Measurements from ENCODE around the gene KICS2.
"Not testable (repeated sequence)": the region's sequence is repeated elsewhere in the genome, so short reads cannot be mapped to it uniquely, and the experiment has no call there.

Gene KICS2

GRCh38 chr12:64216239-64216638, 5.9 kb downstream of the KICS2 start:
- DNase-seq (ENCODE audit: low read depth), result no peak

GRCh38 chr12:64212119-64212746, 9.9 kb downstream of the KICS2 start:
- no peak for DNase-seq (ENCODE audit: low read depth)

GRCh38 chr12:64207453-64207852, 14.6 kb downstream of the KICS2 start:
- no peak for DNase-seq (ENCODE audit: low read depth)

GRCh38 chr12:64205542-64205941, 16.6 kb downstream of the KICS2 start:
- no peak for DNase-seq (ENCODE audit: low read depth)

- DNase-seq (ENCODE audit: low read depth), result no peak
These were observed 18.3 kb downstream of the KICS2 start for GRCh38 chr12:64203775-64204174.

GRCh38 chr12:64203036-64203435, 19.1 kb downstream of the KICS2 start:
- no peak for DNase-seq (ENCODE audit: low read depth)

- not testable (repeated sequence) for DNase-seq (ENCODE audit: low read depth)
These were observed 26.3 kb downstream of the KICS2 start for GRCh38 chr12:64195841-64196240.

- no peak for DNase-seq (ENCODE audit: low read depth)
These were observed 27.6 kb downstream of the KICS2 start for GRCh38 chr12:64194333-64195149.

GRCh38 chr12:64193931-64194330, 28.2 kb downstream of the KICS2 start:
- DNase-seq (ENCODE audit: low read depth), result no peak

- DNase-seq (ENCODE audit: low read depth), result no peak
These were observed 29.3 kb downstream of the KICS2 start for GRCh38 chr12:64192644-64193444.

GRCh38 chr12:64190140-64190539, 32.0 kb downstream of the KICS2 start:
- DNase-seq (ENCODE audit: low read depth), result no peak

- DNase-seq (ENCODE audit: low read depth), result no peak
These were observed 32.6 kb downstream of the KICS2 start for GRCh38 chr12:64189530-64189929.

- no peak for DNase-seq (ENCODE audit: low read depth)
These were observed 34.3 kb downstream of the KICS2 start for GRCh38 chr12:64187794-64188193.

- DNase-seq (ENCODE audit: low read depth), result no peak
These were observed 34.7 kb downstream of the KICS2 start for GRCh38 chr12:64187370-64187769.

GRCh38 chr12:64186789-64187188, 35.3 kb downstream of the KICS2 start:
- DNase-seq (ENCODE audit: low read depth), result no peak

GRCh38 chr12:64184216-64184615, 37.9 kb downstream of the KICS2 start:
- DNase-seq (ENCODE audit: low read depth), result no peak

GRCh38 chr12:64181430-64182291, 40.4 kb downstream of the KICS2 start:
- DNase-seq (ENCODE audit: low read depth), result no peak

GRCh38 chr12:64180951-64181350, 41.1 kb downstream of the KICS2 start:
- DNase-seq (ENCODE audit: low read depth), result no peak

GRCh38 chr12:64178122-64178521, 44.0 kb downstream of the KICS2 start:
- DNase-seq (ENCODE audit: low read depth), result no peak

- DNase-seq (ENCODE audit: low read depth), result no peak
These were observed 45.1 kb downstream of the KICS2 start for GRCh38 chr12:64177001-64177400.

GRCh38 chr12:64175254-64175945, 46.7 kb downstream of the KICS2 start:
- no peak for DNase-seq (ENCODE audit: low read depth)
